ENCODE measurements around the gene RIOX2.

DNA sequence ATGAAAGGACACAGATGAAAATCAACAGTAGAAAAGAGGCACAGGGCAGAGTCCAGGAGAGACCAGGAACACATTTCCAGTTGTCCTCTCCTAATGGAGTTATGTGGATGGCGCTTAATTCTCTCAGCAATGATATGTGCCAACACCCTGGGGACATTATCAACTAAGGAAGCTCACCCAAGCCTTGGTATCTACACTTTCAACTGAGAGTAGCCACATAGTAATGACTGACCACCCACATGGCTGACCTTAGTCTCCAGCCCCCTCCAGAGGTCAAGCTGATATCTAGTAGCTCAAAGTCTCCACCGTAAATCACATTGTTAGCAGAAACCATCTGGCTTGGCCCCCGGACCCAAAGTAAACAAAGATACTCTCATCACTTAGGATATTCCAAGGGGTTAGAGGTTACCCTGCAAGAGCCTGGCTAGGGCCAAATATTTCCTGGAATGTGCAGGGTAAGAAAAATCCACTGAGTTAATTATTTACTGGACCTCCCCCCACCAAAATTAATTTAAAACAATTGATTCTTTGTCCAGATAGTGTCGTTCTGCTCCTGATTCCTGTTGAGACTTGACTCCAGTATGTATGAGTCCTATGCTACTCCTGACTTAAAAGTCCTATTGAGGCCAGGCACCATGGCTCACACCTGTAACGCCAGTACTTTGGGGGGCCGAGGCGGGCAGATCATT lies 38.1 kb upstream of the RIOX2 start:
- TF ChIP-seq, protein P1, sequence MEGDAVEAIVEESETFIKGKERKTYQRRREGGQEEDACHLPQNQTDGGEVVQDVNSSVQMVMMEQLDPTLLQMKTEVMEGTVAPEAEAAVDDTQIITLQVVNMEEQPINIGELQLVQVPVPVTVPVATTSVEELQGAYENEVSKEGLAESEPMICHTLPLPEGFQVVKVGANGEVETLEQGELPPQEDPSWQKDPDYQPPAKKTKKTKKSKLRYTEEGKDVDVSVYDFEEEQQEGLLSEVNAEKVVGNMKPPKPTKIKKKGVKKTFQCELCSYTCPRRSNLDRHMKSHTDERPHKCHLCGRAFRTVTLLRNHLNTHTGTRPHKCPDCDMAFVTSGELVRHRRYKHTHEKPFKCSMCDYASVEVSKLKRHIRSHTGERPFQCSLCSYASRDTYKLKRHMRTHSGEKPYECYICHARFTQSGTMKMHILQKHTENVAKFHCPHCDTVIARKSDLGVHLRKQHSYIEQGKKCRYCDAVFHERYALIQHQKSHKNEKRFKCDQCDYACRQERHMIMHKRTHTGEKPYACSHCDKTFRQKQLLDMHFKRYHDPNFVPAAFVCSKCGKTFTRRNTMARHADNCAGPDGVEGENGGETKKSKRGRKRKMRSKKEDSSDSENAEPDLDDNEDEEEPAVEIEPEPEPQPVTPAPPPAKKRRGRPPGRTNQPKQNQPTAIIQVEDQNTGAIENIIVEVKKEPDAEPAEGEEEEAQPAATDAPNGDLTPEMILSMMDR (IDR thresholded peaks at IDR 0.05) = no peak
- no peak for TF ChIP-seq POLR2AphosphoS5 (IDR thresholded peaks at IDR 0.05)

All from gastroesophageal sphincter (tissue), 3 donors.